GM18508 (cell line): Measurements from ENCODE around the gene GUCA2B.

ENCODE experiments used
- ATAC-seq: cut with Tn5 transposase; IDR thresholded peaks from one replicate; pipeline ENCODE4 v1.9.1; 2021; ENCODE audit warnings: moderate number of reproducible peaks; ENCODE audit not compliant: insufficient read depth, unreplicated experiment

The GUCA2B gene

GRCh38 chr1:42152907-42153600 lies at the start of gene GUCA2B:
TSS of gene GUCA2B (plus strand) at chr1:42153410. CDS start at chr1:42153451, 41 bp downstream.
- no peak for ATAC-seq

- no peak for ATAC-seq
Measured at GRCh38 chr1:42105025-42105424, 48.2 kb upstream of the GUCA2B start.

- no peak for ATAC-seq
Measured at GRCh38 chr1:42108309-42108708, 44.9 kb upstream of the GUCA2B start.

- no peak for ATAC-seq
Measured at GRCh38 chr1:42109600-42109999, 43.6 kb upstream of the GUCA2B start.

GRCh38 chr1:42114229-42114628 lies 39.0 kb upstream of the GUCA2B start:
- no peak for ATAC-seq

- no peak for ATAC-seq
Measured at GRCh38 chr1:42117214-42117613, 36.0 kb upstream of the GUCA2B start.

GRCh38 chr1:42118125-42118524 lies 35.1 kb upstream of the GUCA2B start:
- no peak for ATAC-seq

- no peak for ATAC-seq
Measured at GRCh38 chr1:42122408-42122807, 30.8 kb upstream of the GUCA2B start.

GRCh38 chr1:42125552-42125951 lies 27.7 kb upstream of the GUCA2B start:
- no peak for ATAC-seq

- no peak for ATAC-seq
Measured at GRCh38 chr1:42127767-42128166, 25.4 kb upstream of the GUCA2B start.

- ATAC-seq = no peak
Measured at GRCh38 chr1:42128499-42128898, 24.7 kb upstream of the GUCA2B start.

- no peak for ATAC-seq
Measured at GRCh38 chr1:42128964-42129363, 24.2 kb upstream of the GUCA2B start.

GRCh38 chr1:42130061-42130660 lies 23.0 kb upstream of the GUCA2B start:
- no peak for ATAC-seq

- no peak for ATAC-seq
Measured at GRCh38 chr1:42133390-42133789, 19.8 kb upstream of the GUCA2B start.

- ATAC-seq = no peak
Measured at GRCh38 chr1:42133809-42134526, 19.2 kb upstream of the GUCA2B start.

GRCh38 chr1:42135426-42135825 lies 17.8 kb upstream of the GUCA2B start:
- no peak for ATAC-seq

- ATAC-seq = no peak
Measured at GRCh38 chr1:42136466-42136865, 16.7 kb upstream of the GUCA2B start.

GRCh38 chr1:42137766-42138165 lies 15.4 kb upstream of the GUCA2B start:
- no peak for ATAC-seq

GRCh38 chr1:42138586-42138985 lies 14.6 kb upstream of the GUCA2B start:
- ATAC-seq = no peak

GRCh38 chr1:42139444-42139843 lies 13.8 kb upstream of the GUCA2B start:
- ATAC-seq = no peak

GRCh38 chr1:42140191-42140590 lies 13.0 kb upstream of the GUCA2B start:
- ATAC-seq = no peak

GRCh38 chr1:42141978-42142377 lies 11.2 kb upstream of the GUCA2B start:
- ATAC-seq = no peak
